GM12873 (cell line): Measurements from ENCODE around the gene RPL18.

Experiments
- CTCF ChIP-seq: IDR thresholded peaks from 2 replicates; pipeline ENCODE4 v1.5.1; 2012; ENCODE audit warnings: low read depth, mild to moderate bottlenecking, moderate library complexity, low read length, control low read depth; ENCODE audit not compliant: insufficient read depth; ENCODE audit errors: missing control alignments

Gene RPL18

GRCh38 chr19:48660852-48661710 lies 42.1 kb upstream of the RPL18 start:
- TF ChIP-seq CTCF, result no peak

- no peak for TF ChIP-seq CTCF
Observed at GRCh38 chr19:48659768-48660167, 40.8 kb upstream of the RPL18 start.

GRCh38 chr19:48658483-48658882 lies 39.5 kb upstream of the RPL18 start:
- TF ChIP-seq CTCF, result no peak

- TF ChIP-seq CTCF, result no peak
Observed at GRCh38 chr19:48656840-48657474, 38.0 kb upstream of the RPL18 start.

GRCh38 chr19:48654299-48655059 lies 35.5 kb upstream of the RPL18 start:
- TF ChIP-seq CTCF, result no peak

GRCh38 chr19:48651683-48652048 lies 32.7 kb upstream of the RPL18 start:
- no peak for TF ChIP-seq CTCF

- TF ChIP-seq CTCF, result no peak
Observed at GRCh38 chr19:48650974-48651682, 32.1 kb upstream of the RPL18 start.
